Stimulated activated CD4-positive, alpha-beta T cell treated with anti-CD3 and anti-CD28 coated beads, Interleukin-15, amount 100 ng/mL, for 24 hours (primary cell): ENCODE data around the gene ENTPD5.
"Not testable (repeated sequence)": the region's sequence is repeated elsewhere in the genome, so short reads cannot be mapped to it uniquely, and the experiment has no call there.

Source experiments
- DNase-seq: peaks from one replicate; pipeline ENCODE4 v3.0.0-alpha.2; 2020

Gene ENTPD5

GRCh38 chr14:74018586-74019407, at the start of gene ENTPD5, which contains the start of gene BBOF1:
Gene ENTPD5, minus strand, starts transcription at chr14:74019288. Its CDS starts 31,186 bp downstream, at chr14:73988102.
Gene BBOF1, plus strand, starts transcription at chr14:74019349. Its CDS starts 130 bp downstream, at chr14:74019479.
- peak; percentile 88 for DNase-seq

GRCh38 chr14:74065746-74066575, 46.9 kb upstream of the ENTPD5 start:
- DNase-seq: no peak

- DNase-seq: no peak
Measured at GRCh38 chr14:74064883-74065282, 45.8 kb upstream of the ENTPD5 start.

GRCh38 chr14:74064426-74064825, 45.3 kb upstream of the ENTPD5 start:
- DNase-seq: no peak

- no peak for DNase-seq
Measured at GRCh38 chr14:74062809-74063150, 43.7 kb upstream of the ENTPD5 start.

- no peak for DNase-seq
Measured at GRCh38 chr14:74049876-74050495, 30.9 kb upstream of the ENTPD5 start.

GRCh38 chr14:74048281-74048680, 29.2 kb upstream of the ENTPD5 start:
- DNase-seq: no peak

GRCh38 chr14:74045522-74045921, 26.4 kb upstream of the ENTPD5 start:
- DNase-seq: no peak

GRCh38 chr14:74042296-74042695, 23.2 kb upstream of the ENTPD5 start:
- no peak for DNase-seq

- no peak for DNase-seq
Measured at GRCh38 chr14:74038020-74038859, 19.2 kb upstream of the ENTPD5 start.

- no peak for DNase-seq
Measured at GRCh38 chr14:74035556-74035955, 16.5 kb upstream of the ENTPD5 start.

GRCh38 chr14:74034572-74034971, 15.5 kb upstream of the ENTPD5 start:
- DNase-seq: no peak

- DNase-seq: no peak
Measured at GRCh38 chr14:74029136-74029535, 10.0 kb upstream of the ENTPD5 start.

- DNase-seq: no peak
Measured at GRCh38 chr14:74022346-74022745, 3.3 kb upstream of the ENTPD5 start.

GRCh38 chr14:74019408-74020137, 485 bp upstream of the ENTPD5 start:
- no peak for DNase-seq

GRCh38 chr14:74018174-74018585, 908 bp downstream of the ENTPD5 start:
- DNase-seq: no peak

GRCh38 chr14:74015963-74016362, 3.1 kb downstream of the ENTPD5 start:
- DNase-seq: no peak

- no peak for DNase-seq
Measured at GRCh38 chr14:74015176-74015575, 3.9 kb downstream of the ENTPD5 start.

GRCh38 chr14:74014299-74014698, 4.8 kb downstream of the ENTPD5 start:
- DNase-seq: no peak

- DNase-seq: no peak
Measured at GRCh38 chr14:74008843-74009499, 10.1 kb downstream of the ENTPD5 start.

GRCh38 chr14:74005664-74006063, 13.4 kb downstream of the ENTPD5 start:
- DNase-seq: not testable (repeated sequence)
